ENCODE measurements around the gene PRPF19. TPM values are rescaled to one million over a fixed set of nuclear protein-coding genes. Genes with fewer than 3 reads are reported as not detected.

The PRPF19 gene
- total and polyA plus RNA-seq, 2 of the 8 experiments (the other 6 are each of a cell fraction or from before 2014, with no cell fraction given), result 107 to 141 TPM

- TF ChIP-seq GTF2F1 (IDR thresholded peaks at IDR 0.05; ENCODE audit: borderline replicate concordance, low read depth, low read length) (no peak), ATF3 (IDR thresholded peaks at IDR 0.05; ENCODE audit: insufficient read depth, low read depth, low read length) (no peak), SRF (IDR thresholded peaks at IDR 0.05; ENCODE audit: low read depth, low read length) (no peak), USF2 (IDR thresholded peaks at IDR 0.05; ENCODE audit: low read length) (no peak), SP1 (IDR thresholded peaks at IDR 0.05; ENCODE audit: low read depth, low read length) (no peak)
Measured at GRCh38 chr11:60862171-60862570, 44.2 kb downstream of the PRPF19 start (continued).
